ENCODE measurements around the gene CST7. TPM values are rescaled to one million over a fixed set of nuclear protein-coding genes. Genes with fewer than 3 reads are reported as not detected.
"Not testable (repeated sequence)": the region's sequence is repeated elsewhere in the genome, so short reads cannot be mapped to it uniquely, and the experiment has no call there.

The CST7 gene
- total RNA-seq, 1 experiment from 2014 or later: not detected

DNA sequence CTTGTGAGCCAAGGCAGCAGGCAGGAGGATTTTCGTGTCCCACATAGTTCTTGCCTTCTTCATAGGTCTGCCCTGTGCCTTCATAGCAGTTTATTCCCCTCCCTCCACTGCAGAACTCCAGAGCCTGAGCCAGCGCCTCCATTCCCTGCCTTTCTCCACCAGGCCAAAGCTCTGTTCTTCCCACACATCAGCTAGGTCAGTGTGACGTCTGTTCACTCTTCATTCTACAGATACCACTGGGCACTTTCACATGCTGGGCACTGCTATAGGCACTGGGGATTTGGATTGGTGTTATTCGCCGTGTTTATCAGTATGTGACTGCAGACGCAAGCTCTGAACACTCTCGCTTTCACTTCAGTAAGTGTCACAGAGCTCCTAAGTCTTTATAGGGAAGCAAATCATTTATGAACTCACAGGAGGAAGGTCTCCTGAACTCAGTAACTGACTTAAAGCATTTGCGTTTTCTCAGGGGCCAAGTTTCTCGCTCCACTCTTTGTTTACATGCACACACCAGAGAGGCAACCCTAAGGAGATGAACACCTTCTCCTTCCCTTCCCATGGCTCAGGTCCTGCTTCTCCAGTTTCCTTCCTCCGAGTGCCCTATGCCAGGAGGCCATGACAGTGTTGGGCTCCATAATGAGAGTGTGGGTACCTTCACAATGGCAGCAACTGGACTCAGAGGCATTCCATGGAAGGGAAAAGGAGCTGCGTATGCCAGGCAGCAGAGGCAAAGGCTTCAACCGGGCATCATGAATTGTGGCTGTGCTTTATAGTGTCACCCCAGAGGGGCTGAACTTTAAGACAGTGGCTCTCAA, 49.8 kb downstream of the CST7 start:
- DNase-seq (ENCODE audit: extremely low read depth, low read depth): no peak

DNA sequence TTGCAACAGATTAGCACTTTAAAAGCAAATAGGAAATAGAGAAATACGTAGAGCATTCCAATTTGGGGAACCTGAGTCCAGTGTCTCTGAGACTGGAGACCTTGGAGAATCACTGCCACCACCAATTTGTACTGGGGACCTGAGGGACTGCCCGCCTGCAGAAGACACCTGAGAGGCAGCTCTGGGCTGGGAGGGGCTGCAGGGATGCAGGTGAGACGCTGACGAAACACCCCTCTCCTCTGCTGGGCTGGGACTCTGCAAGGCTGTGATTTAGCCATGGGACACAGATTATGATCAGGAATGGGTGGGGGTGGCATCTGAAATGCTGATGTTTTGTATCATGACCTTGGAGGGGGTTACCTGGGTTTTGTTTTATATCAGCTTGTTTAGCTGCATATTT, 50.5 kb downstream of the CST7 start:
- DNase-seq (ENCODE audit: extremely low read depth, low read depth): no peak

DNA sequence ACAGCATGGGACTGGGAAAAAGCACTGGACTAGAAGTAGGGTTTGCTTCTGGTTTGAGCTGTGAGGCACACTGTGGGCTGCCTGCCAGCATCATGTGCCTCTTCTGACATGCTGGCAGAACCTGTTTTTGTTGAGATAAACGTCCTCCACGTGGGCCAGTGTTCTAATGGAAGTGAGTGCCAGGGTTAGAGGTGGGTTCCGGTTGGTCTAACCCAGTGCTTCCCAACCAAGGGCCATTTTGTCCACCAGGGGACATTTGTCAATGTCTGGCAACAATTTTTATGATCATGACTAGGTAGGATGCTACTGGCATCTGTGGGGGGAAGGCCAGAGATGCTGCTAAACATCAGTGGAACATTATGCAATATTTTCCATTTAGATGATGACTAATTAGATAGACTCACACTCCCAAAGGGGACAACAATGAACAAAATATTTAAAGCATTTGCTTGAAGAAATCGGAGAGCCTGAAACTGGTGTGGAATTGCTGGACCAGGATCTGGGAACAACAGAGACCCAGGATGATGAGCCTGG, 51.3 kb downstream of the CST7 start:
- no peak for DNase-seq (ENCODE audit: extremely low read depth, low read depth)

DNA sequence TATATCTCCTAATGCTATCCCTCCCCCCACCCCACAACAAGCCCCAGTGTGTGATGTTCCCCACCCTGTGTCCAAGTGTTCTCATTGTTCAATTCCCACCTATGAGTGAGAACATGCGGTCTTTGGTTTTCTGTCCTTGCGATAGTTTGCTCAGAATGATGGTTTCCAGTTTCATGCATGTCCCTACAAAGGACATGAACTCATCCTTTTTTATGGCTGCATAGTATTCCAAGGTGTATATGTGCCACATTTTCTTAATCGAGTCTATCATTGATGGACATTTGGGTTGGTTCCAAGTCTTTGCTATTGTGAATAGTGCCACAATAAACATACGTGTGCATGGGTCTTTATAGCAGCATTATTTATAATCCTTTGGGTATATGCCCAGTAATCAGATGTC, 52.3 kb downstream of the CST7 start:
- not testable (repeated sequence) for DNase-seq (ENCODE audit: extremely low read depth, low read depth)

DNA sequence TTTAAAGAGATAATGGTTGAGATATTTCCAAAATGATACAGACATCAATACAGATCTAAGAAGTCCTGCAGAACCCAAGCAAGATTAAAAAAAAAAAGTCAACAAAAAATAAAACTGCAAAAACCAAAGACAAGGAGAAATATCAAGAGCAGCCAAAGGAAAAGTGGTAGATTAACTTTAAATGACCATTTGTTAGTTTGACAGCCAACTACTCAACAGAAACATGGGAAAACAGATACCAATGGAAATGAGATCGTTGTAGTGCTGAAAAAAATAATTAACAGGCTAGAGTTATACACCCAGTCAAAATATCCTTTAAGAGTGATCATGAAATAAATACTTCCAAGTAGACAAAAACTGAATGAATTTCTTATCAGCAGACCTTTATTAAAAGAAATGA, 53.9 kb downstream of the CST7 start:
- no peak for DNase-seq (ENCODE audit: extremely low read depth, low read depth)

DNA sequence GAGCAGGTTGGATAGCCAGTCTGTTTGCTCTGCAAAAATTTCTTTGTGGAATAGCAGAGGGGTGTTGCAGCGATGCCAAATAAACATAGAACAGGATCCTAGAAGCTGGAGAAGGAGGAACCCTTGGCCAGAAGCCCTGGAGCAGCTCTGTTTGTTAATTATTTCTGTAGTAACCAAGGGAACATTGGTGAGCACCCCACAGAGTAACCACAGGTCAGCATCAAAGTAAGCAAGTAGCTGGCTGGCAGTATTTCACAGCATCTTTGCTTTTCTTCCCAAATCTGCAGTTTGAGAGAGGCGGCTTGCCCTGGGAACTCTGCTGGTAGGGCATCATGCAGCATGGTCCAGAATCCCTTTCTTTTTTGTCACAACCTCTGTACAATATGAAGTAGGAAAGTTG, 56.2 kb downstream of the CST7 start:
- no peak for DNase-seq (ENCODE audit: extremely low read depth, low read depth)

DNA sequence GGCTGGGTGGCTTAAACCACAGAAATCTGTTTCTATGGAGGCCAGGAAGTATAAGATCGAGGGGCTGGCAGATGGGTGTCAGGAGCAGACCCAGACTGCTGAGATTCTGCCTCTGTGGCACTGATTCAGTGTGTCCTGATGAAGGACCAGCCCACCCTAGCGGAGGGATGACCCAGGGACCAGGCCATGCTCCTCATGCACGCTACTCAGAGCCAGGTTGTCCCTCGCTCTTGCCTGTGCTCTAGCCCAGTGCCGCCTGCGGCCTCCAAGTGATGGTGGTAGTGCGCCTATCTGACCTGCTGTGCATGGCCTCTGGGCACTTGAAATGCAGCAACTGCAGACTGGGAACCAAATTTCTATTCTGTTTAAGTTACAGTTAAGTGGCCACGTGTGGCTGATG, 56.6 kb downstream of the CST7 start:
- no peak for DNase-seq (ENCODE audit: extremely low read depth, low read depth)

DNA sequence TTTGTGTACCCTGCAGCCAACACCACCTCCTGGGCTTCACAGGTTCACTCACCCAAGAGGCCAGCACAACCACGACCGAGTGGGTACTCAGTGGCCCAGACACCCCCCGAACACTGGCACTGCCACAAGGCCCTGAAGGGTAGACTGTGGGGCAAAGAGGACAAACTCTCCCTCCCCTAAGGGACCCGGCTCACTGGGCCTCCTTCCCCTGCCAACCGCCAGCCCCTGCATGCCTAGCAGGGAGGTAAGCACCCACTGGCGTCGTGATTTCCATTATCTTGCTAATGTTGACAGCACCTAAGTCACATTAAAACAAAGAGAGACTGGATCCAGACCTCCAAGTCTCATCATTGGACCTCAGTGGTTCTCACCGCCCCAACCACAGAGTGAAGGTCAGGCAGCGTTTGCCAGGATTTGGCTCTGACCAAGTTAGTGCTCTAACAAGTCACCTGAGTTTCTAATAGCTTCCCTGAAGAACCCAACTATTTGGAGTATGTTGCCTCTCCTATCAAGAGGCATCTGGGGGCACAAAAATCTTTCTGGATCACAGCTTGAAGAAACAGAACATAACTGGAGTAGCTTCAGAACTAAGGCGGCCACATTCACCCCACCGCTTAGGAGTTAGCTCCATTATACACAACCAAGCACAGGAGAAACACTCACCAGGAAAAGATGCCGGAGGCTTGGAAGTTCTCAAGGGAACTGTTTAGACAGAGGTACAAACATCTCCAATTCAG, 57.5 kb downstream of the CST7 start:
- no peak for DNase-seq (ENCODE audit: extremely low read depth, low read depth)

DNA sequence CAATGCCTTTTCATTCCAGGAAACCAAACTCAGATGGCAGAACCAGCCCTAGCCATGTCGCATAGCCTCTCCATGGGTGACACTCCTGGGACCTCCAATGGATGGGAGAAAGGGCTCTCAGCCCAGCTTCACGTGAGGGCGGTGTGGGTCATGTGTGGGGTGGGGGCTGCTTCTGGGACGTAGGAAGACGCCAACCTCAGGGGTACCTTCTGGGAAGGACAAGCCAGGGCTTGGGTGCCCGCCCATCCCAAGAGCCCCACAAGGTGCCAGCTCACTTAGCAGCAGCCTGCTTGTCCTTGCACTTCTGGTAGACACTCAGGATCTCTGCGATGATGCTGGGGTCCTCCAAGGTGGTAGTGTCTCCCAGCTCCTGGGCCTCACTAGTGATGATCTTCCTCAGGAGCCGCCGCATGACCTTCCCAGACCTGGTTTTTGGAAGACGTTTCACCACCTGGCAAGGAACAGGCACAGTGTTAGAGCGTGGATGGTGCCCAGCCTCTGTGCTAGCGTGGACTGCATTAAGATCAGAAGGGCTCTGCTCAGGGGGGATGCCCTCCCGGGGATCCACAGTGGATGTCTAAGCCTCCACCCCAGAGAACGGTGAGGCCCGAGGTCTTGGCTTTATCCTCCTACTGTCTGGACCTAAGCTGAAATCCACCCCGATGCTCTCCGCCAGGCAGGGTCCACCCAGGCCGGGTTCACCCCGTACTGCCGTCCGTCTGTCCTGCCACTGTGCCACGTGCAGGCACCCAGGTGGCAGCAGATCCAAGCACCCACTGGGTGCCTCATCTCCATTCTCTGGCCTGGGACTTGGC, 58.6 kb downstream of the CST7 start:
- no peak for DNase-seq (ENCODE audit: extremely low read depth, low read depth)

DNA sequence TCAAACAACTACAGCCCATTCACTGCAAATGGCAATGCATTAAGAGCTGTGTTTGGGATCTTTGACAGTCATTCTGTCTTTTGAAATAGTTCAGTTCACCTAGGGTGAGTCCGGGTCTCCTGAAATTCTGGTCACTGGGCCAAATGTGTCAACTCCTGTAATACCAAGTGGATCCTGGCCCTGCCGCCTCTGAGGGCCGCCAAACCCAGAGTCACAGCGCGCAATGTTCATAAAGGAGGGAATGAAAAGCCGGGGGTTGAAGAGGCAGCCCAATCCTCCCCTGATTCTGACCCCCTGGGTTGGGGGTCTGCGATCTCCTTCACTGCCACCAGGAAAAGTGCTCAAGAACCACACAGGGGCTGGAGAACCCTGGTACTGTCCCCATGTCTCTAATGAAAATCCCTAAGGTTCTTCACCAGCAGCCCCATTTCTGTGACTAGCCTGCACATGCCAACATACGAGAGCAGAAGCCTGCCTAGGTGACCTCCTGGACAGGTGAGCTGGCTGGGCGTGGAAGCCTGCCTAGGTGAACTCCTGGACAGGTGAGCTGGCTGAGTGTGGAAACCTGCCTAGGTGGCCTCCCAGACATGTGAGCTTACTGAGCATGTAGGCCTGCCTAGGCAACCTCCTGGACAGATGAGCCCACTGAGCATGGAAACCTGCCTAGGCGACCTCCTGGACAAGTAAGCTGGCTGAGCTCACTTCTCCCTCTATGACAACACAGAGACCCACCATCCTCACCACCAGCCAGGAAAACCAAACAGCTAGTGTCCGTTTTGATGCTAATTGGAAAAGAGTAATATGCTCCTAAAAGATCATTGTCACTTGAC, 59.5 kb downstream of the CST7 start:
- DNase-seq (ENCODE audit: extremely low read depth, low read depth): no peak

Small RNA genes within 50 kb of the gene (small RNA-seq; reads per million reads assigned to genes)
- 0 reads per million in 2 experiments for gene RNU6-1257P

Other genes with a start within 250 kb of the CST7 start
- 98.9 and 121 TPM in 2 replicates for gene APMAP, start 43.5 kb downstream of the CST7 start, total RNA-seq (2014; rRNA removed; shearing (Covaris generic))
- 1.4 and 2.8 TPM in 2 replicates for gene ACSS1, start 108.9 kb downstream of the CST7 start, total RNA-seq (2014; rRNA removed; shearing (Covaris generic))
- not detected in 2 replicates for gene VSX1, start 132.9 kb downstream of the CST7 start, total RNA-seq (2014; rRNA removed; shearing (Covaris generic))
- 79.9 and 89.6 TPM in 2 replicates for gene ENTPD6, start 246.4 kb downstream of the CST7 start, total RNA-seq (2014; rRNA removed; shearing (Covaris generic))

Measured in NCI-H460 (cell line).